Ascending aorta (tissue), 2 donors: Measurements from ENCODE around the gene CARMIL1. TPM values are rescaled to one million over a fixed set of nuclear protein-coding genes. Genes with fewer than 3 reads are reported as not detected.

Source experiments
- DNase-seq, 2 donors: peaks; one replicate each; pipeline ENCODE4 v3.0.0-alpha.2; 2019; ENCODE audit warnings: low spot score in 2 of 2
- H3K27ac ChIP-seq, 2 donors: fragments of 200-600 bp; sonication (generic); one replicate each; pipeline ENCODE4 v1.5.1; 2016 to 2017; ENCODE audit warnings: mild to moderate bottlenecking in 1 of 2
- H3K27me3 ChIP-seq: fragments of 200-600 bp; sonication (generic); one replicate; pipeline ENCODE4 v1.5.1; 2017
- H3K36me3 ChIP-seq, 2 donors: fragments of 200-600 bp; sonication (generic); one replicate each; pipeline ENCODE4 v1.5.1; 2016
- H3K4me1 ChIP-seq, 2 donors: fragments of 200-600 bp; sonication (generic); one replicate each; pipeline ENCODE4 v1.5.1; 2016 to 2017; ENCODE audit warnings: mild to moderate bottlenecking in 1 of 2
- H3K4me3 ChIP-seq, 2 donors: fragments of 200-600 bp; sonication (generic); one replicate each; pipeline ENCODE4 v1.5.1; 2016 to 2017; ENCODE audit warnings: mild to moderate bottlenecking in 1 of 2
- H3K9me3 ChIP-seq, 2 donors: fragments of 200-600 bp; sonication (generic); one replicate each; pipeline ENCODE4 v1.5.1; 2016
- CTCF ChIP-seq, 3 experiments: fragments of 200-600 bp in 2 of 3; fragments of 450-650 bp in 1 of 3; sonication (generic) in 2 of 3; IDR thresholded peaks; one replicate each; pipeline ENCODE4 v1.5.1; 2016 to 2019; ENCODE audit warnings: antibody characterized with exemption in 3 of 3, mild to moderate bottlenecking in 1 of 3, moderate library complexity in 1 of 3
- intact Hi-C: fragments of 100-400 bp; cut with DNase I; formaldehyde crosslinking; loops from one replicate; pipeline ENCODE4 v1.15.1; 2023
- total RNA-seq: library from RNA; depleted of rRNA; stranded (reverse); fragments of >200 nt; gene quantifications from one replicate; pipeline ENCODE4 v1.1.0, GENCODE V29; 2016

The CARMIL1 gene
- total RNA-seq, 1 donor from 2014 or later: 16.1 TPM

- DNase-seq: no peak
- intact Hi-C loops: no loop called here
Measured at GRCh38 chr6:25453288-25453687, 174.1 kb downstream of the CARMIL1 start.

GRCh38 chr6:25454136-25454535, 175.0 kb downstream of the CARMIL1 start:
- H3K9me3 ChIP-seq: no peaks in the 10 kb centered on the region
- no peak for DNase-seq
- no peak for TF ChIP-seq CTCF (IDR thresholded peaks at IDR 0.05)
- intact Hi-C loops: no loop called here
- H3K4me1 ChIP-seq: peaks cover 0 to 15% of the 10 kb centered on the region in 2 donors
- no peaks in the 10 kb centered on the region for H3K27me3 ChIP-seq
- no peak overlapping the region for H3K4me3 ChIP-seq
- H3K27ac ChIP-seq: no peak overlapping the region
- H3K36me3 ChIP-seq: peaks cover 0 to 4% of the 10 kb centered on the region in 2 donors

More at GRCh38 chr6:25453288-25453687, 174.1 kb downstream of the CARMIL1 start:
- Histone ChIP-seq H3K36me3 (peaks cover 0 to 4% of the 10 kb centered on the region in 2 donors), H3K4me1 (peaks cover 0 to 15% of the 10 kb centered on the region in 2 donors), H3K9me3 (no peaks in the 10 kb centered on the region), H3K27me3 (no peaks in the 10 kb centered on the region), H3K4me3 (no peak overlapping the region), H3K27ac (no peak overlapping the region)
- no peak for TF ChIP-seq CTCF (IDR thresholded peaks at IDR 0.05)

GRCh38 chr6:25456249-25457040, 177.3 kb downstream of the CARMIL1 start:
- Histone ChIP-seq H3K27me3 (no peaks in the 10 kb centered on the region), H3K36me3 (no peaks in the 10 kb centered on the region), H3K4me1 (peaks cover 0 to 15% of the 10 kb centered on the region in 2 donors), H3K27ac (no peak overlapping the region), H3K9me3 (no peaks in the 10 kb centered on the region), H3K4me3 (no peak overlapping the region)
- intact Hi-C loops: no loop called here
- no peak for TF ChIP-seq CTCF (IDR thresholded peaks at IDR 0.05)
- no peak for DNase-seq

GRCh38 chr6:25457516-25457915, 178.3 kb downstream of the CARMIL1 start:
- TF ChIP-seq CTCF (IDR thresholded peaks at IDR 0.05): no peak

GRCh38 chr6:25458485-25458884, 179.3 kb downstream of the CARMIL1 start:
- Histone ChIP-seq H3K27ac (no peak overlapping the region), H3K36me3 (no peaks in the 10 kb centered on the region), H3K4me3 (no peak overlapping the region), H3K4me1 (peaks cover 0 to 15% of the 10 kb centered on the region in 2 donors), H3K9me3 (no peaks in the 10 kb centered on the region), H3K27me3 (no peaks in the 10 kb centered on the region)
- no peak for TF ChIP-seq CTCF (IDR thresholded peaks at IDR 0.05)
- DNase-seq: no peak
- intact Hi-C loops: no loop called here

More at GRCh38 chr6:25457516-25457915, 178.3 kb downstream of the CARMIL1 start:
- H3K4me3 ChIP-seq: no peak overlapping the region
- no peak for DNase-seq
- peaks cover 0 to 15% of the 10 kb centered on the region in 2 donors for H3K4me1 ChIP-seq
- no peaks in the 10 kb centered on the region for H3K9me3 ChIP-seq
- no peaks in the 10 kb centered on the region for H3K36me3 ChIP-seq
- no peak overlapping the region for H3K27ac ChIP-seq
- intact Hi-C loops: no loop called here
- H3K27me3 ChIP-seq: no peaks in the 10 kb centered on the region
